ENCODE results near the gene PGBD2.

Gene PGBD2

GRCh38 chr1:248897412-248898337 is 8.4 kb upstream of the PGBD2 start:
- peaks cover 26% of the 10 kb centered on the region for H3K27me3 ChIP-seq
- no peak for TF ChIP-seq CTCF (IDR thresholded peaks at IDR 0.05; ENCODE audit: low read depth, low read length)
- H3K4me1 ChIP-seq: no peaks in the 10 kb centered on the region
- no peak overlapping the region for H3K4me3 ChIP-seq (ENCODE audit: low read depth, low read length)
- no peaks in the 10 kb centered on the region for H3K9me3 ChIP-seq
- no peak for DNase-seq
- no peaks in the 10 kb centered on the region for H3K36me3 ChIP-seq

GRCh38 chr1:248900637-248901036 is 5.4 kb upstream of the PGBD2 start:
- Histone ChIP-seq H3K27me3 (peaks cover 26% of the 10 kb centered on the region), H3K9me3 (no peaks in the 10 kb centered on the region), H3K36me3 (no peaks in the 10 kb centered on the region), H3K4me3 (ENCODE audit: low read depth, low read length) (no peak overlapping the region), H3K4me1 (no peaks in the 10 kb centered on the region)
- TF ChIP-seq CTCF (IDR thresholded peaks at IDR 0.05; ENCODE audit: low read depth, low read length): no peak
- DNase-seq: no peak

- Histone ChIP-seq H3K27me3 (peaks cover 26% of the 10 kb centered on the region), H3K4me1 (no peaks in the 10 kb centered on the region), H3K9me3 (no peaks in the 10 kb centered on the region), H3K4me3 (ENCODE audit: low read depth, low read length) (no peak overlapping the region), H3K36me3 (no peaks in the 10 kb centered on the region)
- no peak for DNase-seq
- no peak for TF ChIP-seq CTCF (IDR thresholded peaks at IDR 0.05; ENCODE audit: low read depth, low read length)
Measured at GRCh38 chr1:248901578-248901977, 4.5 kb upstream of the PGBD2 start.

- Histone ChIP-seq H3K4me3 (ENCODE audit: low read depth, low read length) (no peak overlapping the region), H3K9me3 (no peaks in the 10 kb centered on the region), H3K4me1 (no peaks in the 10 kb centered on the region), H3K36me3 (no peaks in the 10 kb centered on the region), H3K27me3 (peaks cover 18% of the 10 kb centered on the region)
- DNase-seq: no peak
- no peak for TF ChIP-seq CTCF (IDR thresholded peaks at IDR 0.05; ENCODE audit: low read depth, low read length)
Measured at GRCh38 chr1:248904437-248905216, 1.4 kb upstream of the PGBD2 start.

- Histone ChIP-seq H3K36me3 (no peaks in the 10 kb centered on the region), H3K4me1 (no peaks in the 10 kb centered on the region), H3K27me3 (peaks cover 11% of the 10 kb centered on the region), H3K4me3 (ENCODE audit: low read depth, low read length) (peak overlapping the region; percentile 56), H3K9me3 (no peaks in the 10 kb centered on the region)
- DNase-seq: no peak
- TF ChIP-seq CTCF (IDR thresholded peaks at IDR 0.05; ENCODE audit: low read depth, low read length): no peak
Measured at GRCh38 chr1:248905662-248906008, 400 bp upstream of the PGBD2 start.

All from BE2C (cell line).